Measurements from ENCODE around the gene UVSSA. TPM values are rescaled to one million over a fixed set of nuclear protein-coding genes. Genes with fewer than 3 reads are reported as not detected.

UVSSA gene
- total RNA-seq, 1 donor from 2014 or later, result 6.5 TPM

DNA sequence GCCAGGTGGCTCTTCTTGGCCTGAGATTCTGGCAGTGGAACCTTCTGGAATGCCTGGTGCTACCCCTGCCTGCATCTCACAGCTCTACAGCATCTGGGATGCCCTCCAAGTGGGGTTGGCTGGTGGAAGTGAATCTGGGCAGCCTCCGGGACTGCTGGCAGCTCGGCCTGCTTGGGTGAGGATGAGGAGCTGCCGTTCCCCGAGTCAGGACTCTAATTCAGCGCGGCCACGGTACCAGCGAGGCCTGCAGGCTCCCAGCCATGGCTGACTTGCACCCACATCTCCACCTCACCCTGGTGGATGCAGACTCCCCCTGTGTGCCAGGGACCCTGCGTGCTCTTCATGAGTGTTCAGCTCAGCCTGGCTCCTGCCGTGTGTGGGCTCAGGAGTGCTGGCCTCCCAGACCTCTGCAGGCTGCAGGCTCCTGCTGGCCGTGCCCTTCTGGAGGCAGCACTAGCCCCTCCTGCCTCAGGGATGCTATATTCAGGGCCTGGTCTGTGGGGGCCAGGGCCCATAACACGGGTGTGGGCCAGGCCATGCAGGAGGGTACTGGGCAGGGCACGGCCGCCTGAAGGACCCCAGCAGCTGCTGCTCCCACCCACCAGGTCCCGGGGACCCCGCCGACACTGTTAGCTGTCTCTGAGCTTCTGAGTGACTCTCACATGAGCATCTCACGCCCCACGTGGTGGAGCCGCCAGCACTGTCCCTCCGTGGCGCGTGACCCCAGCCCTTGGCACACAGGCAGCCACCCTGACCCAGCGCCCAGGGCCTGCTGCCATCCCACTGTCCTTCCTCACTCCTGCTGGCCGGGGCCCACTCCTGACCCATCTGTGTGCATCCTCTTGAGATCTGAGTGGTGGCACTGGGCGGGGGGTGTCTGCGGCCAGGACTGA, 10.6 kb downstream of the UVSSA start:
- intact Hi-C loops (cut with DNase I), result loop anchor here (2.0 kb wide), 2 partner anchors 155 to 271 kb away; no protein-coding TSS in a partner anchor
- DNase-seq (ENCODE audit: missing footprints), result peak; percentile 58
- ATAC-seq, result peak; percentile 49

DNA sequence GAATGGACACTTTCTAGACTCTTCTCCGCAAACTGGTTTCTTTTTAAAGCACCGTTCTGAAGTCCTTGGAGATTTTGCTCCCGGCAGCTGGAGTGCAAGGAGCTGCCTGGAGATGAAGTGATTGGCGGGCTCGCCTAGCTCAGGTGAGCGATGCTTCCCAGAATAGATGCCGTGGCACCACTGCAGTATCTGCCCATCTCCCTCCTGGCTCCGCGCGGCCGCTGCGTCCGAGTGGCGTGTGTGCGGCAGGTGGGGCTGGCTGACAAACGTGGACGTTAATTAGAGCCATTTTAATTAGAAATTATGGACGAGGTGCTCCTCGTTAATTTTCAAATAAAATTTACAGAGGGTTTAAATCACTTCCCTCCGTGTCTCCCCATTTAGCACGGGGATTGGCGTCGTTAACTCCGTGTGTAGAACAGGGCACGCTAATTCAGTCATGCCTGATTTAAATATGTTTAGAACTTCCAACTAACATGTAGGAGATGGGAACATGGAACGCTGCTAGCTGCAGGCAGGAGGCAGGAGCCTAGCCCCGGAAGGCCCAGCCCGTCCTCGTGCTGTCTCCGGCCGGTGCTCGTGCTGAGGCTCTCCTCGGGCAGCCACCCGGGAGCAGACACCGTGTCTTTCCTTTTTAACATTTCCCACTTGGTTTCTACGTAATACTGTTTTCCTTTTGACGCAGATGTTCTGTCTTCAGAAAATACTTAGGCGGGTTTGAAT, 11.6 kb downstream of the UVSSA start:
- ATAC-seq (no peak), DNase-seq (ENCODE audit: missing footprints) (peak; percentile 54)
- intact Hi-C loops (cut with DNase I), result loop anchor here (2.0 kb wide), 1 partner anchor 154 kb away; no protein-coding TSS in a partner anchor

DNA sequence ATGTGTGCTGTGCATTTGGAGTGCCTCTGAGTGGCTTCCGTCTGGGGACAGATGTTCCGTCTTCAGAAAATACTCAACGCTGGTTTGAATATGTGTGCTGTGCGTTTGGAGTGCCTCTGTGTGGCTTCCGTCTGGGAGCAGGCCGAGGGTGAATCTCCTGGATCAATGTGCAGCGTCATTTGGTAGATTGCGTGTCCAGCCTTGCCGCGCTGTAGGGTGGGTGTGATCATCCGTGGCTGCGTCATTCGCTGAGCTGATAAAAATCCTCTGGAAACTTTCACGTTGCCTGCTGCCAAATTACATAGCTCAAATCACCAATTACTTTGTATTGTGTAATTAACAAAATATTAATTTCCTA, 12.1 kb downstream of the UVSSA start:
- ATAC-seq, result no peak
- intact Hi-C loops (cut with DNase I), result loop anchor here (2.0 kb wide), 1 partner anchor 154 kb away; no protein-coding TSS in a partner anchor
- peak; percentile 18 for DNase-seq (ENCODE audit: missing footprints)

DNA sequence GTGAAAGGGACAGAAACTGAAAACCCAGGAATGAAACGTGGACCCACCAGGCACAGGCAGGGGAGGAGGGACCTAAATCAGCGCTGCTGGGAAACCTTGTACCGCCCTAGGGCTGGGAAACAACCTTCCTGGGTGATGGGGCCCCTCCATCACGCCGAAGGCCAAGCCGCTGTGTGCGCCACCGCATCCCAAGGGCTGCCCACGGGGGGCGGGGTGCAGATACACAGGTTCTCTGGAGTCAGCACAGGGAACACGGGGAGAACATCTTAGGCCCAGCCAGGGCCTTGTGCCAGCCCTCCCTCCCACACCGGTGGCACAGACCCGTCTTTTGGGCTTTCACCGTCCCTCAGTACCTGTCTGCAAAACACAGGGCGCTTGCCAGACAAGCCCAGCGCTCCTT, 13.0 kb downstream of the UVSSA start:
- DNase-seq (ENCODE audit: missing footprints) (peak; percentile 40), ATAC-seq (no peak)
- intact Hi-C loops (cut with DNase I), result loop anchor here (2.0 kb wide), 1 partner anchor 153 kb away; no protein-coding TSS in a partner anchor

DNA sequence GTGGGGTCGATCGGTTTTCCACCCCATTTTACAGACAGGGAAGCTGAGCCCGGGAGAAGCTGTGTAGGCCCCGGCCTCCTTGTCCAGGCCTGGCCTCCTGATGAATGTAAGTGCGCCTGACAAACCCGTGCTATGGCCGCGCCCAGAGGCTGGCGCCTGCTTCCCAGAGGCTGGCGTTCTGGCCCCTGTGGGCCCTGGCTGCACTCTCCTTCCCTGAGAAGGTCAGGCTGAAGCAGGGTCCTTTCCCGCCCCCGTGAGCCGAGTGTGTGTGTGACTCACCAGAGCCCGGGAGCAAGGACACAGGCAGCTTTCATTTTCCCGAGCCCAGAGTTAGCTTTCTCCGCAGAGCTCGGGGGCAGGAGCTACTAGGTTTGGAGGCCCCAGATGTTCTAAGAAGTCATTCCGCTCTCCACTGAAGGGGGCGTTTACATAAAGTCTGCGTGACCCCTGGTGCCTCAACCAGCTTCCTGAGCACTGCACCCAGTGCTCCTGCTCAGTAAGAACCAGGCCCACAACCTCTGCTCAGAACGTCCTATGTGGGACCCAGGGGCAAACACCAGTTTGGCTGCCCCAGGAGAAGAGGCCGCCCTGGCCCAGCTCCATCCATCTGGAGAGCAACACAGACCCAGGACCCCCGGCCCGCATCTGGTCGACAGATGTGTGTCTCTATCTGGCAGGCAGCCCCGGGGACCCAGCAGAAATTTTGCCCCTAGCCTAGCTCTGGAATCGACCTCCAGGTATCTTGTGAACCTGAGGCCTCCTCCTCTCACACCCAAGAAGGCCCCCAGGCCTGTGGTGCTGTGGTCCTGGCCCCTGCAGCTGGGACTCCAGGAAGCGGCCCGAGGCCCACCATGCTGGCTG, 13.6 kb downstream of the UVSSA start:
- ATAC-seq (no peak), DNase-seq (ENCODE audit: missing footprints) (peak; percentile 64)
- intact Hi-C loops (cut with DNase I), result no loop called here

DNA sequence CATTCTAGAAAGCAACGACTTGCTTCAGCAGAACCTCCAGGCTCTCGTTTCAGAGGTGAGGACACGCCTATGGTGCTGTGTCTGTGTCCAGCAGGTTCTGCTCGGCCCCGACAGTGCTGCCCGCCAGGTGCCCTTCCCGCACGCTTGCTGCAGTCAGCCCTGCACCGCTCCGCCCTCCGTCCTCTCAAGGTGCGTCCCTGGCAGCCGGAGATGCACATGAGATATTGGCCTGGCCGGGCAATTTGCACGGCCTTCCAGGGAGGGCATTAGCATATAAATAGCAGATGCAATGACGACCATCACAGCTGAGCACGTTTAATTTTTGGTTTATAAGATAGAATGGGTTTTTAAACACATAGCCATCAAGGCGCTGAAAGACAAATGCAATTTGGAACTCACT, 14.4 kb downstream of the UVSSA start:
- DNase-seq (ENCODE audit: missing footprints) (peak; percentile 50), ATAC-seq (no peak)
- intact Hi-C loops (cut with DNase I), result no loop called here

DNA sequence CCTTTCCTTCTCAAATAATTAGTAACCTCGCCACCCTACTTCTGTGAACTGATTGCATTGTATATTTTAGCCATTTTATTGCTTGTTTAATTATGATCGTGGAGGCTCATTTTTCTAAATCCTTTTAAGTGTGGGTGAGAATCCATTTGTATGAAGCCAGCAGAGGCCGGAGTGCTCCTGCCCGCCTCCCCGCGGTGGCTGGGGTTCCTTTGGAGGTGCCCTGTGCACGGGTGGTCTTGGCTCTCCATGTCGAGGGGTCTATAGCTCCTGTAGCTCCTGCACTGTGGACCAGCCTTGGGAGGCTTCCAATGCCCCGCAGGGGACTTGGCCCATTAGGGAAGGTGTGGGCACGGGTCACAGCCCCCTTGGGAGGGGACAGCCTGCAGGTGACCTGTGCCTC, 15.0 kb downstream of the UVSSA start:
- ATAC-seq (no peak), DNase-seq (ENCODE audit: missing footprints) (no peak)
- intact Hi-C loops (cut with DNase I), result no loop called here

DNA sequence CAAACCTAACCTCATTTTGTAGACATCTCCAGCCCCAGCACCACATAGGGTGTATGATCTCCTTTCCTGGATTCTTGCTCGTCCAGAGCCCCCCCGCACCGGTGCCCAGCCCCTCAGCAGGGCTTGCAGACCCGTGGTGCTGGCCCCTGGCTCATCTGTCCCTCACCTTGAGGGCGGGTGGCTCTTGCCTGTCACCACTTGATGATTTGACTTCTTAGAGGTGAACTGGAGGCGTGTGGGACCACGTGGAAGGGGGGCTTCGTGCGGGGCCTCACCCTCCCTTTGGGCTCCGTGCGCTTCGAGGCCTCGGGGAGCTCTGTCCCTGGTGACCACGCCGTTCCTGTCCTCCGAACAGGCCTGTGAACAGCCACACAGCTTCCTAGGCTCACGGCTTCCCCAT, 15.5 kb downstream of the UVSSA start:
- intact Hi-C loops (cut with DNase I), result no loop called here

DNA sequence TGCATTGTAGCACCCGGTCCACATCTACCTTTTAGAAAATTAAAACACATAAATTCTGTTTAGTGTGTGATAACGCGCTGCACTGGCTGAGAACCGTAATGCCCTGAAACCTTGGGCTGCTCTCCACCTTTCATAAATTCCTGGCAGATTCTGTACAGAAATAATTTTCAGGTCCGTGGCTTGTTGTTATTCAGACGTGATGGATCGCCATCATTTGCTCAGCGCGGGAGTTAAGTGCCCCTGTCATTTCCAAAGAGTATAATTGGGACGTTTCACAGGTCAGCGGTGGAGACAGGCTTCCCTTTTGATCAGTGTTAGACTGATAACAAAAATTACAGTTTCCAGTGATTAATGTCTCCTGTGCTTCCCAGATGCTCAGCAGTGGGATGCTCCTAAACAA, 16.5 kb downstream of the UVSSA start:
- intact Hi-C loops (cut with DNase I), result no loop called here
- peak; percentile 9 for DNase-seq (ENCODE audit: missing footprints)
- no peak for ATAC-seq

More for the DNA sequence above, 15.5 kb downstream of the UVSSA start:
- ATAC-seq, result no peak
- DNase-seq (ENCODE audit: missing footprints), result peak; percentile 49

DNA sequence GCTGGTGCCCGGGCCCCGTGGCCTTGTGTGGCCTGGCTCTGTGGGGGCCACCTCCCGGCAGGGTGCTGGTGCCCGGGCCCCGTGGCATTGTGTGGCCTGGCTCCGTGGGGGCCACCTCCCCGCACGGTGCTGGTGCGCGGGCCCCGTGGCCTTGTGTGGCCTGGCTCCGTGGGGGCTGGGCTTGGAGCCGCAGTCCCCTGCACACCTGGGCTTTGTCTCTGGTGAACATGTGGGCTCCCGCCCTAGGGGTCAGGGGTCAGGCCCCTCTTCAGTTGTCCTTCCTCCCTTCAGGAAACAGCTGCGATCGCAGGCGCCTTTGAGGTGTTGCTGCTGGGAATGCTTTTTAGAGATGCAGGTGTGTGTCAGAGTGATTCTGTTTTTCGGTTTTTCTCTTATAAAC, 17.2 kb downstream of the UVSSA start:
- intact Hi-C loops (cut with DNase I), result no loop called here
- no peak for ATAC-seq
- peak; percentile 9 for DNase-seq (ENCODE audit: missing footprints)

DNA sequence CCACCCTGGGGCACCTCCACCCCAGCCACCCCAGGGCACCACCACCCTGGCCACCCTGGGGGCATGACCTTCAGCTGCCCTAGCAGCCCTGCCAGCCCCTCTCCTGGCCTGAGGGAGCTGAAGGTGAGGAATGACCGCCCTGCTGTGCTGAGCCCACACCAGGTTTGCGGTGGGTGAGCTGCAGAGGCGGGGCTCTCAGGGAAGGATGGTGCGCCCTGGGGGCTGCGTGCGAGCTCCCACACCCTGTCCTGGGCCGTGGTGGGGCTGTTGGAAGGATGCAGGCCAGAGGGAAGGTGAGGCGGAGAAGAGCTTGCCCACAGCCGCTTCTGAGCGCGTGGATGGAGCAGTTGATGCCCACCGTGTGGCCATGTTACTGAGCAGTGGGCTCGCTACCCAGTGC, 17.7 kb downstream of the UVSSA start:
- intact Hi-C loops (cut with DNase I), result no loop called here
- peak; percentile 59 for DNase-seq (ENCODE audit: missing footprints)

DNA sequence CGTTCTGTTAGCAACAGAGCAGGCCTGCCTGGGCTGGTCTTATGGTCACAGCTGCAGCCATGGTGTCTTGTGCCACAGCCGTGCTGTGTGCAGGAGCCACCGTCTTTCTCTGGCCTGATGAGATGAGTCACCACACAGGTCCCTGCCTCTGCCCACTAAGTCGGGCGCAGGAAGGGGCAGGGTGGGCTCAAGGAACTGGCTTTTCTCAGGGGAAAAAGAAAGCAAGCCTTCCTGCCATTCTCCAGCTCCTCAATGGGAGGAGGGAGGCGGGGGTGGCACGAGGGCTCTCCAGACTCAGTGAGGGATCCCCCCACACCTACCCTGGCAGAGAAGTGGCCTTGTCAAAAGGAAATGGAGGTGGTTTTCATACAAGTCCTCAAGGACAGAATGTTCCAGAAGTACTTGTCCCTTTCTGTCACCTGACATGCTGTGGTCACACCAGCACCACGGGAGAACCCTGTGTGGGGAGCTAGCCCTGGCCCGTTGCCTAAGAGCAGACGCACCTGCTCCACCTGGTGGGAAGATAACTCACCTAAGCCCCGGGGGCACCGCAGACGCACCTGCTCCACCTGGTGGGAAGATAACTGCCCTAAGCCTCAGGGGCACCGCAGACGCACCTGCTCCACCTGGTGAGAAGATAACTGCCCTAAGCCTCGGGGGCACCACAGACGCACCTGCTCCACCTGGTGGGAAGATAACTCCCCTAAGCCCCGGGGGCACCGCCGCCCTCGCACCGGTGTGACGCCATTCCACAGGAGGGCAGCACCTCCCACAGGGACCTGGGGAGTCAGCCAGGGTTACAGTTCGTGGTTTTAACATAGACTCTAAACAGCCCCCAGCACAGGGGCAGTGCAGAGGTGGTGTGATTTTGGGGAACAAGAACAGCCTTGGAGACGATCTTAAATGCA, 18.5 kb downstream of the UVSSA start:
- intact Hi-C loops (cut with DNase I), result no loop called here
- ATAC-seq, result no peak

More for the DNA sequence above, 17.7 kb downstream of the UVSSA start:
- ATAC-seq, result no peak

DNA sequence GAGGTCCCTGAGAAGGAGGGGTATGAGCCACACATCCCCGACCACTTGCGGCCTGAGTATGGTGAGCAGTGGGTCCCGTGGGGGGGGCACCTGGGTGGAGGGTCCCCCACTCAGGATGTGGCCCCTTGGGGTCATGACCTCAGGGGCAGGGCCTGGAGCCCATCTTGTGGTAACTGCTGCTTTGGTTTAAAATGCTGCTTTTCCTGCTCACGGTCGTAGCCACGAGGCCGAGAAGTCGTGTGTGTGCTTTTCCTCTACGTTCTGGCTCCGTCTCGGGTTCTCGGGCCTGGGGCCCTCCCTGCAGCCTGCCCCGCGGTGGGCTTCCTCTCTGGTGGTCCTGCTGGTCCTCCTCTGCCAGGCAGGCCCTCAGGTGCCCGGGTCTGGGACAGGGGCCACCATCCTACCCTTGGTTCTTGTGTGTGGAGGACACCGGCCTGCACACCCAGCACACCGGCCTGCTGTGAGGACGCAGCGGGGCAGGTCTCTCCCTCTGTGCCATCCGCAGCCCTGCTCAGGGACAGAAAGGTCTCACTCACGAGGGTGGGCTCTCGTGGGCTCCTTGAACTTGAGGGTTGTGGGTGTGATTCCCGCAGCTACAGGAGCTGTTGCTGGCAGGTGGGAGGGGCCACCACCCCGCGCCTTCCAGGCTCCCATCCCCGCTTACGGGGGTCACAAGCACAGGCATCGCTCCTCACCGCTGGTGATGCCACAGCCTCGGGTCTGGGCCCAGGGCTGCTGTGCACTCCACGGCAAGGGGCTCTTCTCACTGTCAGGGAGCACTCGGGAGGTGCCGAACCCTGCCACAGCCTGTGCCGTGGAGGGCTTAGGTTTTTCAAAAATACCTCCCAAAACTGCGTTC, 19.6 kb downstream of the UVSSA start:
- intact Hi-C loops (cut with DNase I), result no loop called here
- ATAC-seq, result no peak
- DNase-seq (ENCODE audit: missing footprints), result peak; percentile 53

More for the DNA sequence above, 18.5 kb downstream of the UVSSA start:
- peak; percentile 23 for DNase-seq (ENCODE audit: missing footprints)

DNA sequence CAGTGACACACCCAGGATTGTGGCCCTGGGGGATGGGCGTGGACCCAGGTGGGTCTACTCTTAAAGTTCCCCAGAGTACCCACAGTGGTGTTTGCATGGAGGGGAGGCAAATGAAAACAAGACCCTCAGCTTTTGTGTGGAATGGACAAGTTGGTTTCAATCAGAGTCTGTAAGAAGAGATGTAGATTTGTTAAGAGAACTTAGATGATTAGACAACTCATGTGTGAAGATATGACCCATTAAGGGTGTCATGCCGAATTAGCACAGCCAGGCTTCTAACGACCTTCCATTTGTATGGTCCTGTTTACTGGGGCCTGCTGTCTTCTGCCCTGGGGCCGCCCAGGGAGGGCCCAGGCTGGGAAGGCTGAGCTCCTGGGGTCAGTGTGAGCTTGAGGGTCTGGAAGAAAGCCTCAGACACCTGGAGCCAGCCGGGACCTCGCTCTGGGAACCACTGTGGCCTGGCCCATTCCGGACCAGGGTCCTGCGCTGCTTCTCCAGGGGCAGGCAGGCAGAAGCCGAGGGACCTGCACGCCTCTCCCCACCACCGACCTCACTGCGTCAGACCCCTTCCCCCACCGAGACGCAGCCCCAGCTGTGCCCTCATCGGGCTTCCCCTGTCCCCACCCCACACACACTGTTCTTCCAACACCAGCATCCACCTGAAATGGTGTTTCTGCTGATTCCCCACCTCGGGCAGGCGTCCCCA, 20.4 kb downstream of the UVSSA start:
- ATAC-seq (no peak), DNase-seq (ENCODE audit: missing footprints) (peak; percentile 45)
- intact Hi-C loops (cut with DNase I), result no loop called here

DNA sequence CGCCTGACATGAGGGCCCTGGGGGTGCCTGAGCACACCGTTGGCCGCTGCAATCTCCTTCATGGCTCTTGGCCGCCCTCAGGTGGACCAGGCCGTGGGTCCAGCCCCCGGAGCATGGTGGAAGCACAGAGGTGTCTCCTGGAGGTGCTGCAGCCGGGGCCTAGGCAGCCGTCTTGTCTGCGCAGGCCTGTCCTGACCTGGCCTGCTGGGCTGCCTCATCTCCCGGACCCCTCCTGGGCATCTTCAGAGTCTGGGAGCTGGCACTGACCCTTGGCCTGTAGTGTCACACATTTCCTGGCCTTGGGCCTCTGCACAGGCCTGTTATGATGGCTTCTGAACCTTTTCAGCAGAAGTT, 20.9 kb downstream of the UVSSA start:
- DNase-seq (ENCODE audit: missing footprints) (no peak), ATAC-seq (no peak)
- intact Hi-C loops (cut with DNase I), result no loop called here

DNA sequence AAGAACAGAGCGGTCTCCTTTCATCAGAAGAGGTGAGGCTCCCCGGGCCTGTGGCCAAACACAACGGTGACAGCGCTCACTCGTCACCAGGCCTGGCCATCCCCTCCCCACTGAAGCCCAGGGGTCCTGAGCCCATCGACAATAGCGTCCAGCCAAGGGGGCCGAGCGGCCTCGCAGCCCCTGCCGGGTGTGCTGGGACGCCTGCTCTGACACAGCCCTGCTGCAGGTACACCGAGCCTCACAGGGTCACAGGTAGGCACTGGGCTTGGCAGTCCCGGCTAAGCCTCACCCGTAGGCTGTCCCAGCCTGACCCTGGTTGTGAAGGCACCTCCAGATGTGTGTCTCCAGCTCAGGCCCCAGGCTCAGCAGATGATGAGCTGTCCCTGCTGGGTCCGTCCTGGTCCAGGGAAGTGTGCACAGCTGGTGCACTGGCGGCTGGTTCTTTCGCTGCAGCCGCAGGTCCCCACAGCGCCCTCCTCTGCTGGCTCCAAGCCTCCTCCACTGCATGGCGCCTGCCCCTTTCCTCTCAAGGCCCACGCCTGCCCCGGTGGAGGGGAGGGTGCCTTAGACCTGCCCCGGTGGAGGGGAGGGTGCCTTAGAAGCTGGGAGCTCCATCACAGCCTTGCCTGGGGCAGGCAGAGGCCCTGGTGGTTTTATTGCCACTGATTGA, 21.5 kb downstream of the UVSSA start:
- intact Hi-C loops (cut with DNase I), result no loop called here
- ATAC-seq (no peak), DNase-seq (ENCODE audit: missing footprints) (peak; percentile 27)
